Measurements from ENCODE around the gene FAR1.

DNA sequence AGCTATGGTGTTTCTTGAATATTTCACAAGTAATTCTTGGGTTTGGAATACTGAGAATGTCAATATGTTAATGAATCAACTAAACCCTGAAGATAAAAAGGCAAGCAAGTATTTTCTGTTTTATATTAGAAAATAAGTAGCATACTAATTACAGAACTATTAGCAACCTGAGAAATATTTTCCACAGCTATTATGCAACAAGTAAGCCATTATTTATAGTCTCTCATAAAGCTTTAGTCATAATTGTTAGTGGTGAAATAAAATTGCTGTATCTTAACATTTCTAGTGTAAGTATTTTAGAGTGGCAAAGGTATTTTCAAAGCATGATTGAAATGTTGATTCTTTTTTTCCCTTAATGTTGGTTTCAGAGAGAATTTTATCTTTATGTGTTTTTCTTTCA is 53.3 kb downstream of the FAR1 start:
- TF ChIP-seq, protein P1, sequence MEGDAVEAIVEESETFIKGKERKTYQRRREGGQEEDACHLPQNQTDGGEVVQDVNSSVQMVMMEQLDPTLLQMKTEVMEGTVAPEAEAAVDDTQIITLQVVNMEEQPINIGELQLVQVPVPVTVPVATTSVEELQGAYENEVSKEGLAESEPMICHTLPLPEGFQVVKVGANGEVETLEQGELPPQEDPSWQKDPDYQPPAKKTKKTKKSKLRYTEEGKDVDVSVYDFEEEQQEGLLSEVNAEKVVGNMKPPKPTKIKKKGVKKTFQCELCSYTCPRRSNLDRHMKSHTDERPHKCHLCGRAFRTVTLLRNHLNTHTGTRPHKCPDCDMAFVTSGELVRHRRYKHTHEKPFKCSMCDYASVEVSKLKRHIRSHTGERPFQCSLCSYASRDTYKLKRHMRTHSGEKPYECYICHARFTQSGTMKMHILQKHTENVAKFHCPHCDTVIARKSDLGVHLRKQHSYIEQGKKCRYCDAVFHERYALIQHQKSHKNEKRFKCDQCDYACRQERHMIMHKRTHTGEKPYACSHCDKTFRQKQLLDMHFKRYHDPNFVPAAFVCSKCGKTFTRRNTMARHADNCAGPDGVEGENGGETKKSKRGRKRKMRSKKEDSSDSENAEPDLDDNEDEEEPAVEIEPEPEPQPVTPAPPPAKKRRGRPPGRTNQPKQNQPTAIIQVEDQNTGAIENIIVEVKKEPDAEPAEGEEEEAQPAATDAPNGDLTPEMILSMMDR (IDR thresholded peaks at IDR 0.05), result no peak
- TF ChIP-seq EP300 (IDR thresholded peaks at IDR 0.05), result no peak

Measured in gastroesophageal sphincter (tissue), 3 donors.